MCF 10A (cell line): ENCODE measurements around the gene EMC8. TPM values are rescaled to one million over a fixed set of nuclear protein-coding genes. Genes with fewer than 3 reads are reported as not detected.

Experiments used
- BruUV-seq: library from RNA; stranded (reverse); fragments of 400-500 nt; replicated peaks from 2 replicates; lab custom pipeline; 2021; lab: Mats Ljungman, UMichigan
- CTCF ChIA-PET: fragments of 300-600 bp; sonication (Branson Sonifier 250); formaldehyde crosslinking; extraction: SDS; loops from one replicate; lab custom pipeline; 2021; ENCODE audit warnings: antibody characterized with exemption, inconsistent platforms; lab: Yijun Ruan, JAX
- POLR2A ChIA-PET: fragments of 300-600, 350-650 bp; sonication (Branson Sonifier 250); formaldehyde crosslinking; extraction: SDS; loops from one replicate; lab custom pipeline; 2020; ENCODE audit warnings: antibody characterized with exemption, inconsistent platforms; lab: Yijun Ruan, JAX
- DNase-seq: peaks from one replicate; pipeline ENCODE4 v3.0.0-alpha.2; 2018; ENCODE audit not compliant: unreplicated experiment
- H3K27ac Mint-ChIP-seq: one replicate; pipeline ENCODE4 v1.8.0; 2022; ENCODE audit warnings: mild to moderate bottlenecking, low read depth, mixed read lengths; ENCODE audit not compliant: unreplicated experiment
- H3K27me3 Mint-ChIP-seq: one replicate; pipeline ENCODE4 v1.8.0; 2022; ENCODE audit warnings: mixed read lengths; ENCODE audit not compliant: insufficient read depth, unreplicated experiment
- H3K36me3 Mint-ChIP-seq: one replicate; pipeline ENCODE4 v1.8.0; 2022; ENCODE audit warnings: mild to moderate bottlenecking, moderate library complexity, mixed read lengths; ENCODE audit not compliant: insufficient read depth, unreplicated experiment
- H3K4me1 Mint-ChIP-seq: one replicate; pipeline ENCODE4 v1.8.0; 2022; ENCODE audit warnings: mixed read lengths; ENCODE audit not compliant: insufficient read depth, unreplicated experiment
- H3K4me3 Mint-ChIP-seq: one replicate; pipeline ENCODE4 v1.8.0; 2022; ENCODE audit warnings: mild to moderate bottlenecking, moderate library complexity, mixed read lengths; ENCODE audit not compliant: unreplicated experiment
- H3K9me3 Mint-ChIP-seq: one replicate; pipeline ENCODE4 v1.8.0; 2022; ENCODE audit warnings: mixed read lengths; ENCODE audit not compliant: unreplicated experiment
- CTCF ChIP-seq: fragments of 200-600 bp; IDR thresholded peaks from one replicate; pipeline ENCODE4 v1.8.0; 2022; ENCODE audit warnings: antibody characterized with exemption, mild to moderate bottlenecking; ENCODE audit not compliant: unreplicated experiment
- intact Hi-C: fragments of 100-400 bp; cut with micrococcal nuclease; formaldehyde crosslinking; loops from 2 replicates; pipeline ENCODE4 v1.14.1; 2022
- total RNA-seq: library from RNA; stranded (reverse); gene quantifications from 2 replicates; pipeline ENCODE4 v1.2.3, GENCODE V29; 2022

The EMC8 gene
- total RNA-seq, 1 experiment from 2014 or later: 68.5 TPM

DNA sequence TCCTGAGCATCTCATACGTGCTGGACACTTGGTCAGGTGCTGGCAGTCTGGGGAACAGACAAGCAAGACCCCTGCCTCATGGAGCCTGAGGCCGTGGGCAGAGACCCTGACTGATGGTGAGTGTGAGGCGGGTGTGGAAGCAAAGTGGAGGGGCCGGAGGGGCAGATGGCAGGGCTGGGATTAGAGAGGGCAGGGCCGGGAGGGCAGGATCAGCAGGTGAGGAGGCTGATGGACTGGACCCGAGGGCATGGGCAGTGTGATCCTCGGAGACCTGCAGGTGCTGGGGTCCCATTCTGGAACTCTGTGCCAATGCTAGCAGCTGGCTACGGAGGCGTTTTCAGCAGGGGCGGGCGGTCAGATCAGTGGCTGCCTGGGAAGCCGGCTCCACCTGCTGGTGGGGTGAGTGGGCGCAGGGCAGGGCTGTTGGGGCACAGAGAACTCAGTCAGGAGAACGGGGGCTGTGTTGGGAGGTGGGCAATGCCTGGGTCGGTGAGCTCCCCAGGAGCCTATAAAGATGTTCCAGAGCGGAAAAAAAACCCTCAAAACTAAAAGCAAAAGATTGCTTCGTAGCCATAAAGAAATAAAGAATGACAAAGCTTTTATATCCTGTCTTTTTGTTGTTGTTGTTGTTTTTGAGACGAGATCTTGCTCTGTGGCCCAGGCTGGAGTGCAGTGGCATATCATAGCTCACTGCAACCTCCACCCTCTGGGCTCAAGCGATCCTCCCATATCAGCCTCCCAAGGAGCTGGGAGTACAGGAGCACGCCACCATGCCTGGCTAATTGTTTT, 39.5 kb downstream of the EMC8 start:
- peak; percentile 49 for DNase-seq
- TF ChIP-seq CTCF: peak; percentile 36
- ChIA-PET CTCF (interaction anchor here (0.6 to 1.8 kb wide), 9 partner anchors 13 to 417 kb away, joined by 3 to 7 read pairs (median 3); no protein-coding TSS in a partner anchor), POLR2A (interaction anchor here (0.6 kb wide), 1 partner anchor 29 kb away, joined by 3 read pairs; no protein-coding TSS in a partner anchor)
- Mint-ChIP-seq H3K36me3 (no peaks in the 10 kb centered on the region), H3K27me3 (no peaks in the 10 kb centered on the region), H3K4me1 (peaks cover 7% of the 10 kb centered on the region), H3K4me3 (no peak overlapping the region), H3K9me3 (no peaks in the 10 kb centered on the region), H3K27ac (no peak overlapping the region)
- BruUV-seq: no TSS peak
- intact Hi-C loops: no loop called here

- POLR2A ChIA-PET: interaction anchor here (0.6 to 0.8 kb wide), 2 partner anchors 12 to 41 kb away, joined by 3 read pairs; no protein-coding TSS in a partner anchor
- Mint-ChIP-seq H3K27ac (no peak overlapping the region), H3K9me3 (no peaks in the 10 kb centered on the region), H3K36me3 (no peaks in the 10 kb centered on the region), H3K4me1 (peaks cover 7% of the 10 kb centered on the region), H3K27me3 (no peaks in the 10 kb centered on the region), H3K4me3 (no peak overlapping the region)
- intact Hi-C loops: no loop called here
- BruUV-seq: no TSS peak
- TF ChIP-seq CTCF: no peak
- CTCF ChIA-PET: interaction anchor here (0.6 to 1.8 kb wide), 3 partner anchors 19 to 417 kb away, joined by 3 to 7 read pairs (median 3); no protein-coding TSS in a partner anchor
- no peak for DNase-seq
Measured at GRCh38 chr16:85759136-85759535, 40.2 kb downstream of the EMC8 start.

- ChIA-PET CTCF (no interaction called here), POLR2A (interaction anchor here (1.6 kb wide), 1 partner anchor 10 kb away, joined by 3 read pairs; no protein-coding TSS in a partner anchor)
- TF ChIP-seq CTCF: no peak
- BruUV-seq: no TSS peak
- Mint-ChIP-seq H3K36me3 (peaks cover 8% of the 10 kb centered on the region), H3K27ac (peak overlapping the region; percentile 54), H3K4me1 (peaks cover 17% of the 10 kb centered on the region), H3K9me3 (no peaks in the 10 kb centered on the region), H3K27me3 (no peaks in the 10 kb centered on the region), H3K4me3 (no peak overlapping the region)
- peak; percentile 49 for DNase-seq
- intact Hi-C loops: no loop called here
Measured at GRCh38 chr16:85757341-85757822, 42.0 kb downstream of the EMC8 start.
